SH-SY5Y (cell line): ENCODE measurements around the gene COL27A1.

Experiments used
- GATA2 ChIP-seq: IDR thresholded peaks from 2 replicates; pipeline ENCODE4 v1.6.1; 2011; ENCODE audit warnings: mild to moderate bottlenecking, low read depth, low read length
- GATA3 ChIP-seq: IDR thresholded peaks from 2 replicates; pipeline ENCODE4 v1.6.1; 2011; ENCODE audit warnings: low read depth, mild to moderate bottlenecking, low read length, moderate library complexity

GRCh38 chr9:114200721-114201300 is 45.5 kb downstream of the COL27A1 start:
- no peak for TF ChIP-seq GATA2
- no peak for TF ChIP-seq GATA3
